ENCODE results near the gene NOS3. TPM values are rescaled to one million over a fixed set of nuclear protein-coding genes. Genes with fewer than 3 reads are reported as not detected.

The NOS3 gene
- total and polyA plus RNA-seq, 9 of the 15 experiments (the other 6 are each of a cell fraction or from before 2014, with no cell fraction given), result 1.1 to 121 (median 23.6) TPM

- TF ChIP-seq, protein P1, sequence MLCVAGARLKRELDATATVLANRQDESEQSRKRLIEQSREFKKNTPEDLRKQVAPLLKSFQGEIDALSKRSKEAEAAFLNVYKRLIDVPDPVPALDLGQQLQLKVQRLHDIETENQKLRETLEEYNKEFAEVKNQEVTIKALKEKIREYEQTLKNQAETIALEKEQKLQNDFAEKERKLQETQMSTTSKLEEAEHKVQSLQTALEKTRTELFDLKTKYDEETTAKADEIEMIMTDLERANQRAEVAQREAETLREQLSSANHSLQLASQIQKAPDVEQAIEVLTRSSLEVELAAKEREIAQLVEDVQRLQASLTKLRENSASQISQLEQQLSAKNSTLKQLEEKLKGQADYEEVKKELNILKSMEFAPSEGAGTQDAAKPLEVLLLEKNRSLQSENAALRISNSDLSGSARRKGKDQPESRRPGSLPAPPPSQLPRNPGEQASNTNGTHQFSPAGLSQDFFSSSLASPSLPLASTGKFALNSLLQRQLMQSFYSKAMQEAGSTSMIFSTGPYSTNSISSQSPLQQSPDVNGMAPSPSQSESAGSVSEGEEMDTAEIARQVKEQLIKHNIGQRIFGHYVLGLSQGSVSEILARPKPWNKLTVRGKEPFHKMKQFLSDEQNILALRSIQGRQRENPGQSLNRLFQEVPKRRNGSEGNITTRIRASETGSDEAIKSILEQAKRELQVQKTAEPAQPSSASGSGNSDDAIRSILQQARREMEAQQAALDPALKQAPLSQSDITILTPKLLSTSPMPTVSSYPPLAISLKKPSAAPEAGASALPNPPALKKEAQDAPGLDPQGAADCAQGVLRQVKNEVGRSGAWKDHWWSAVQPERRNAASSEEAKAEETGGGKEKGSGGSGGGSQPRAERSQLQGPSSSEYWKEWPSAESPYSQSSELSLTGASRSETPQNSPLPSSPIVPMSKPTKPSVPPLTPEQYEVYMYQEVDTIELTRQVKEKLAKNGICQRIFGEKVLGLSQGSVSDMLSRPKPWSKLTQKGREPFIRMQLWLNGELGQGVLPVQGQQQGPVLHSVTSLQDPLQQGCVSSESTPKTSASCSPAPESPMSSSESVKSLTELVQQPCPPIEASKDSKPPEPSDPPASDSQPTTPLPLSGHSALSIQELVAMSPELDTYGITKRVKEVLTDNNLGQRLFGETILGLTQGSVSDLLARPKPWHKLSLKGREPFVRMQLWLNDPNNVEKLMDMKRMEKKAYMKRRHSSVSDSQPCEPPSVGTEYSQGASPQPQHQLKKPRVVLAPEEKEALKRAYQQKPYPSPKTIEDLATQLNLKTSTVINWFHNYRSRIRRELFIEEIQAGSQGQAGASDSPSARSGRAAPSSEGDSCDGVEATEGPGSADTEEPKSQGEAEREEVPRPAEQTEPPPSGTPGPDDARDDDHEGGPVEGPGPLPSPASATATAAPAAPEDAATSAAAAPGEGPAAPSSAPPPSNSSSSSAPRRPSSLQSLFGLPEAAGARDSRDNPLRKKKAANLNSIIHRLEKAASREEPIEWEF (CRISPR knock-in tag; IDR thresholded peaks at IDR 0.05), result no peak
- TF ChIP-seq SRSF1 (IDR thresholded peaks at IDR 0.05; ENCODE audit: low read depth, low read length), result no peak
- TF ChIP-seq KHSRP (IDR thresholded peaks at IDR 0.05), result no peak
- TF ChIP-seq, protein P2, sequence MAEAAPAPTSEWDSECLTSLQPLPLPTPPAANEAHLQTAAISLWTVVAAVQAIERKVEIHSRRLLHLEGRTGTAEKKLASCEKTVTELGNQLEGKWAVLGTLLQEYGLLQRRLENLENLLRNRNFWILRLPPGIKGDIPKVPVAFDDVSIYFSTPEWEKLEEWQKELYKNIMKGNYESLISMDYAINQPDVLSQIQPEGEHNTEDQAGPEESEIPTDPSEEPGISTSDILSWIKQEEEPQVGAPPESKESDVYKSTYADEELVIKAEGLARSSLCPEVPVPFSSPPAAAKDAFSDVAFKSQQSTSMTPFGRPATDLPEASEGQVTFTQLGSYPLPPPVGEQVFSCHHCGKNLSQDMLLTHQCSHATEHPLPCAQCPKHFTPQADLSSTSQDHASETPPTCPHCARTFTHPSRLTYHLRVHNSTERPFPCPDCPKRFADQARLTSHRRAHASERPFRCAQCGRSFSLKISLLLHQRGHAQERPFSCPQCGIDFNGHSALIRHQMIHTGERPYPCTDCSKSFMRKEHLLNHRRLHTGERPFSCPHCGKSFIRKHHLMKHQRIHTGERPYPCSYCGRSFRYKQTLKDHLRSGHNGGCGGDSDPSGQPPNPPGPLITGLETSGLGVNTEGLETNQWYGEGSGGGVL (CRISPR knock-in tag; IDR thresholded peaks at IDR 0.05), result no peak
- no peak for TF ChIP-seq NR2C2 (CRISPR knock-in tag; IDR thresholded peaks at IDR 0.05)
- TF ChIP-seq NR2C2 (tag; IDR thresholded peaks at IDR 0.05), result no peak
- TF ChIP-seq CBX5 (IDR thresholded peaks at IDR 0.05; ENCODE audit: borderline replicate concordance, low read depth), result peak; percentile 58; the same call in 1 of the 2 replicates
- TF ChIP-seq, protein P3, sequence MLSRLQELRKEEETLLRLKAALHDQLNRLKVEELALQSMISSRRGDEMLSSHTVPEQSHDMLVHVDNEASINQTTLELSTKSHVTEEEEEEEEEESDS (CRISPR knock-in tag; IDR thresholded peaks at IDR 0.05), result no peak
- peak; percentile 87 for TF ChIP-seq RBFOX2 (IDR thresholded peaks at IDR 0.05; ENCODE audit: low read depth, low read length)
- TF ChIP-seq CCAR2 (IDR thresholded peaks at IDR 0.05; ENCODE audit: low read depth, low read length), result no peak
- peak; percentile 13; the same call in 1 of the 2 replicates for TF ChIP-seq ZNF830 (CRISPR knock-in tag; IDR thresholded peaks at IDR 0.05)
- TF ChIP-seq HMGN3 (IDR thresholded peaks at IDR 0.05; ENCODE audit: borderline replicate concordance, extremely low read depth, insufficient read length, low read depth, low read length), result peak; percentile 98
- TF ChIP-seq HSF4 (CRISPR knock-in tag; IDR thresholded peaks at IDR 0.05; ENCODE audit: borderline replicate concordance), result peak; percentile 85
- TF ChIP-seq ZNF239 (CRISPR knock-in tag; IDR thresholded peaks at IDR 0.05), result peak; percentile 36; the same call in 1 of the 2 replicates
- no peak for TF ChIP-seq THRA (IDR thresholded peaks at IDR 0.05)
- TF ChIP-seq ATF6 (CRISPR knock-in tag; IDR thresholded peaks at IDR 0.05), result 0 out of 2 replicates have a peak, but pooled peaks have one; percentile 61
These were observed 35.1 kb upstream of the NOS3 start (continued) for GRCh38 chr7:150955519-150956394.

Measured in K562 (cell line).